Stimulated activated naive CD8-positive, alpha-beta T cell treated with anti-CD3 and anti-CD28 coated beads, Interleukin-15, amount 100 ng/mL, for 72 hours (primary cell): Measurements from ENCODE around the gene DYNC1LI1.

ENCODE experiments used
- ATAC-seq: fragments of 150-1000 bp; cut with Tn5 transposase; 2 replicates; pipeline ENCODE4 v1.10.0; 2021; ENCODE audit warnings: mild to moderate bottlenecking, moderate library complexity
- DNase-seq, 2 donors: peaks; one replicate each; pipeline ENCODE4 v3.0.0; 2021 to 2022
- H3K27ac Mint-ChIP-seq, 2 donors: one replicate each; pipeline ENCODE4 v1.8.0; 2022; ENCODE audit warnings: mild to moderate bottlenecking in 2 of 2, mixed read lengths in 2 of 2, moderate library complexity in 2 of 2
- H3K27me3 Mint-ChIP-seq: one replicate; pipeline ENCODE4 v1.8.0; 2022; ENCODE audit warnings: mixed read lengths
- H3K4me1 Mint-ChIP-seq: one replicate; pipeline ENCODE4 v1.8.0; 2022; ENCODE audit warnings: mild to moderate bottlenecking, mixed read lengths
- H3K4me3 Mint-ChIP-seq, 2 donors: one replicate each; pipeline ENCODE4 v1.8.0; 2022; ENCODE audit warnings: mild to moderate bottlenecking in 2 of 2, mixed read lengths in 2 of 2, moderate library complexity in 1 of 2
- H3K9me3 Mint-ChIP-seq, 2 donors: one replicate each; pipeline ENCODE4 v1.8.0; 2022; ENCODE audit warnings: mixed read lengths in 2 of 2

DYNC1LI1 gene

GRCh38 chr3:32495085-32495484, 75.6 kb downstream of the DYNC1LI1 start:
- H3K4me3 Mint-ChIP-seq, result no peak overlapping the region
- ATAC-seq (no peak), DNase-seq (no peak)
- H3K27me3 Mint-ChIP-seq, result no peaks in the 10 kb centered on the region
- H3K4me1 Mint-ChIP-seq, result peaks cover 24% of the 10 kb centered on the region
- no peaks in the 10 kb centered on the region for H3K9me3 Mint-ChIP-seq
- H3K27ac Mint-ChIP-seq, result no peak overlapping the region

- H3K4me1 Mint-ChIP-seq, result peaks cover 15% of the 10 kb centered on the region
- H3K9me3 Mint-ChIP-seq, result no peaks in the 10 kb centered on the region
- peak; percentile 84 for ATAC-seq
- no peak overlapping the region for H3K27ac Mint-ChIP-seq
- no peak overlapping the region for H3K4me3 Mint-ChIP-seq
- no peaks in the 10 kb centered on the region for H3K27me3 Mint-ChIP-seq
- peak in 1 of 2 donors; percentile 42 for DNase-seq
These were observed 76.9 kb downstream of the DYNC1LI1 start for GRCh38 chr3:32493437-32494414.

DNA sequence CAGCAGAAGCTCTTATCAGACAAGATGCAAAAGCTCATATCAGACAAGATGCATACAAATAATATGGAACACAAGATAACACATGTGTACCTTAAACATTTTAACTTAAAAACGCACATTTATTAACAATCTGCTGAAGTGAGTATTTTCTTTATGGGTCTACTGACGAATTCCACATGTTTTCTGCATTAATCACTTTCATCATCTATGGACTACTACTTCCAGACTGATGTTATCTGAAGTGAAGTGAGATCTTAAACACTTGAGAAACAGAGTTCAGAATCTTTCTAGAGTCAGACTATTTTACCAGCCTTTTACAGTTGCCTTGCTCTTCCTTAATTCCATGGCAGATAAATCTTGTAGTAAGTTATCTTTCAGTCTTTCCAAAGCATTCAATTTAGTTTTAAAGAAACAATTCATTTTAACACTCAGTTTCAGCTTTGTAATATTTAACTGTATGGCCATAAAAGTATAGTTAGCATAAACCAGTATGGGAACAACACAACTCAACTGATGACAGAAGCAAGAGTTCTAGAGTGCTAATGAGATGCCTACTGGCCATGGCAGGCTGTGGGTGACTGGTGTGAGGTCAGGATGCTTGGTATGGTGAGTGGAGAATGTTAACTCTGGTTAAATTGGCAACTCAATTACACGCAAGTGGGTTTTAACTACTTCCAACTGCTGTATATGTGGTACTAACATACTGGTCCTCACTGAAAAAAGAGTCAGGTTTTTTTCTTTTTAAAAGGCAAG, 77.8 kb downstream of the DYNC1LI1 start:
- Mint-ChIP-seq H3K27ac (no peak overlapping the region), H3K27me3 (no peaks in the 10 kb centered on the region), H3K9me3 (no peaks in the 10 kb centered on the region), H3K4me3 (no peak overlapping the region), H3K4me1 (peaks cover 7% of the 10 kb centered on the region)
- DNase-seq (no peak), ATAC-seq (peak; percentile 66)

GRCh38 chr3:32488474-32489008, 82.1 kb downstream of the DYNC1LI1 start:
- no peak for ATAC-seq
- Mint-ChIP-seq H3K4me1 (peaks cover 9% of the 10 kb centered on the region), H3K27ac (no peak overlapping the region), H3K9me3 (no peaks in the 10 kb centered on the region), H3K27me3 (no peaks in the 10 kb centered on the region), H3K4me3 (no peak overlapping the region)
- DNase-seq, result no peak

GRCh38 chr3:32487781-32488473, 82.7 kb downstream of the DYNC1LI1 start:
- Mint-ChIP-seq H3K4me3 (no peak overlapping the region), H3K27ac (no peak overlapping the region), H3K27me3 (no peaks in the 10 kb centered on the region), H3K9me3 (no peaks in the 10 kb centered on the region), H3K4me1 (peaks cover 9% of the 10 kb centered on the region)
- ATAC-seq (no peak), DNase-seq (no peak)

DNA sequence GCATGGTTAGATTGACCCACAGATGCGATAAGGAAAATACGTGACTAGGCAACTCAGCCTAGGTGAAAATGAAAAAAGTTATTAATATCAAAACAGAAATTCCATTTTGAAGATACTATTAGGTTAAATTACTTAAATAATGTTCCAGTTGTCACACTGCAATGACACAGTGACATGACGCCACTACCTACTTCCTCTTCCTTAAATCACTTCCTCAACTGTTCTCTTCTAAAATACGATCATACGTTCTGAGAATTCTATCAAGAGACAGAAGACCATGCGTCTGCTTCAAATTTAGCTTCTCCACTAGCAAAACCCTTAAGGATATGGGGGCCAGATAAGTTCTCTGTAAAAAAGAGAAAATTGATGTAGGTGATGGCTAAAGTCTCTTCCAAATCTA, 86.2 kb downstream of the DYNC1LI1 start:
- Mint-ChIP-seq H3K27me3 (no peaks in the 10 kb centered on the region), H3K27ac (no peak overlapping the region), H3K4me3 (no peak overlapping the region), H3K4me1 (peaks cover 17% of the 10 kb centered on the region), H3K9me3 (no peaks in the 10 kb centered on the region)
- DNase-seq, result no peak
- ATAC-seq, result no peak

DNA sequence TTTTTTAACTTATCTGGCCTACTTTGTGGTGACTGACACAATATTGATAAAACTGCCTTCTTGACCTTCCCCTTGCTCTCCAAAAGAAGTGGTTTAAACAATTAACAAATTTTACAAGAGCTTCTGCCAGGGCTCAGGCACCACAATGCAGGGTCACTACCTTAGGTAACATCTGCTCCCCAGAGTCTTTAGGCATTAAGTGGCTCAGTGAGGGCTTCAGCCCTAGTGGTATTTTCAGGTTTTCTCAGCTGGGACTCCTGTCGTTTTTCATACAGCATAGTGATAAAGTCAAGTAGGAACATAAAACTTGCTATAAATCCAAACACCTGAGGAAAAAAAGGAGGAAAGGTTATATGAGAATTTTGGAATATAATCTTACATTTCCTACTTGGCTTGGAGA, 86.9 kb downstream of the DYNC1LI1 start:
- ATAC-seq, result no peak
- Mint-ChIP-seq H3K4me3 (no peak overlapping the region), H3K27ac (peak overlapping the region in 1 of 2 donors; percentile 79), H3K4me1 (peaks cover 17% of the 10 kb centered on the region), H3K9me3 (no peaks in the 10 kb centered on the region), H3K27me3 (no peaks in the 10 kb centered on the region)
- no peak for DNase-seq

DNA sequence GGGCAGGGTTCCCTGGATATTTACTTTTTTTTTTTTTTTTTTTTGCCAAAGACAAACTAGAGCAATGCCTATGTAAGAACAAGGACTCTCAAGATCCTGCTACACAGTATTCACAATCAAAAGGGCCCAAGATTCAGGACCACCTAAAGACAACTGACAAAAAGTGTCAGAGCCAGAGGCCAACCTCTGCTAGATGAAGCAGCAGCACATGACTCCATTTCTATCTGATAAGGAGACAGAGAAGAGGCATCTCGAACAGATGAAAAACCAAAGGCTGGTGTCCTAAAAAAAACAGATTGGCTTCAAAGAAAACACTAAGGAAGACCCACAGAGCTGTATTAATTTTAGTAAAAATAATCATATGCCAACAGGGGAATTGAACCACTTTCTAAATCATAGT, 88.0 kb downstream of the DYNC1LI1 start:
- DNase-seq, result no peak
- Mint-ChIP-seq H3K27ac (no peak overlapping the region), H3K4me1 (peaks cover 23% of the 10 kb centered on the region)

DNA sequence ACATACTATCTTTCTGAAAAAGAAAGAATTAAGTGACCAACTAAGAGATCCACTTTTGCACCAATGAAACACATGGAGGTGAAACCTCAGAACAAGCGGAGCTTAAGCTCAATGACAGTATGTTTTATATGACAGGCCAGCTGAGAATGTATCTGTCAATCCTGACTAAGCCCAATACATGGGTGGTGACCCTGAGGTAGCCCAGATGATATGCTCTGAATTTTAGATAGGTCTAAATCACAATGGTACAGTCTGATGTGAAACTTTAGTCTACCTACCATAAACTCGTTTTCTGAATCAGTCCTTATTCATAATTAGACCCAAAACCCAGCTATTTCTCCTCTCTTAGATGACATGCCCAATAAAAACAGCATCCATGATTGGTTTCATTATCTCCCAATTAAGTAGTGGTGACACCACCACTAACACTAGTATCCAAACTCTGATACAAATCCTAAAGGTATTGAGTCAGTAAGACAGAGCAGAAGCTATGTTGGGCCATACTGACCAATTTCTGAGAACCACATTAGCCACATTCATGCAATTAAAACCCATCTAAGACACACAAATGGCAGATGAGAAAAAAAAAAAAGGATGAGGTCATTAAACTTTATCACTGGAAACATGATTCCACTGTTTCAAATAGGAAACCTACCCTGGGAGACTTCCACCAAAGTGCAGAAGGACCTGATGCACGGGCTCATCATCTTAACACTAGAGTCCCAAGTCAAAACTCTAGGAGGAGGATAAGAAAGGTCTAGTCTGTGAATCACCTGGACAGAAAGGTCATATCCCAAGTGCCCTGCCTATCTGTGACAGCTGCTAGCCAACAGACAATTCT, 88.6 kb downstream of the DYNC1LI1 start:
- DNase-seq (no peak), ATAC-seq (peak; percentile 92)
- no peak overlapping the region for H3K4me3 Mint-ChIP-seq
- H3K9me3 Mint-ChIP-seq, result no peaks in the 10 kb centered on the region
- no peaks in the 10 kb centered on the region for H3K27me3 Mint-ChIP-seq
- peaks cover 23% of the 10 kb centered on the region for H3K4me1 Mint-ChIP-seq
- no peak overlapping the region for H3K27ac Mint-ChIP-seq

More for the DNA sequence above, 88.0 kb downstream of the DYNC1LI1 start:
- no peaks in the 10 kb centered on the region for H3K9me3 Mint-ChIP-seq
- no peak for ATAC-seq
- no peaks in the 10 kb centered on the region for H3K27me3 Mint-ChIP-seq
- no peak overlapping the region for H3K4me3 Mint-ChIP-seq

- no peak overlapping the region for H3K27ac Mint-ChIP-seq
- ATAC-seq (no peak), DNase-seq (no peak)
- H3K4me1 Mint-ChIP-seq, result peaks cover 23% of the 10 kb centered on the region
- no peaks in the 10 kb centered on the region for H3K9me3 Mint-ChIP-seq
- no peaks in the 10 kb centered on the region for H3K27me3 Mint-ChIP-seq
- no peak overlapping the region for H3K4me3 Mint-ChIP-seq
These were observed 90.1 kb downstream of the DYNC1LI1 start for GRCh38 chr3:32480604-32481003.
